T-helper 17 cell (primary cell): ENCODE data around the gene UBR1. TPM values are rescaled to one million over a fixed set of nuclear protein-coding genes. Genes with fewer than 3 reads are reported as not detected.

Experiments
- ATAC-seq: fragments of 150-1000 bp; cut with Tn5 transposase; 2 replicates; pipeline ENCODE4 v1.10.0; 2021; ENCODE audit warnings: mild to moderate bottlenecking, moderate library complexity
- DNase-seq, 3 donors: peaks; one replicate each; pipeline versions ENCODE4 v3.0.0 to v3.0.0-alpha.2; 2020 to 2021
- H3K9me3 ChIP-seq: one replicate; pipeline ENCODE4 v1.7.0; 2013; ENCODE audit warnings: low read length, mild to moderate bottlenecking; ENCODE audit not compliant: control insufficient read depth, poor library complexity, severe bottlenecking
- H3K27ac Mint-ChIP-seq: one replicate; pipeline ENCODE4 v1.8.0; 2022; ENCODE audit warnings: mild to moderate bottlenecking, moderate library complexity, mixed read lengths
- H3K27me3 Mint-ChIP-seq: one replicate; pipeline ENCODE4 v1.8.0; 2022; ENCODE audit warnings: mixed read lengths
- H3K36me3 Mint-ChIP-seq: one replicate; pipeline ENCODE4 v1.8.0; 2022; ENCODE audit warnings: low read depth, mixed read lengths
- H3K4me1 Mint-ChIP-seq: one replicate; pipeline ENCODE4 v1.8.0; 2022; ENCODE audit warnings: mild to moderate bottlenecking, mixed read lengths
- H3K4me3 Mint-ChIP-seq: one replicate; pipeline ENCODE4 v1.8.0; 2022; ENCODE audit warnings: mild to moderate bottlenecking, moderate library complexity, mixed read lengths
- total RNA-seq, 4 donors: library from RNA in 2 of 4; stranded (reverse) in 2 of 4; gene quantifications; one replicate each; pipeline ENCODE4 v1.2.3 and lab custom pipeline; 2022 to 2026

UBR1 gene
- total RNA-seq (10 to 100 TPM; 42.4 to 56.7 TPM), total RNA-seq (lab: John Stamatoyannopoulos, UW) (91.6 to 140 reads per million in 2 donors)

DNA sequence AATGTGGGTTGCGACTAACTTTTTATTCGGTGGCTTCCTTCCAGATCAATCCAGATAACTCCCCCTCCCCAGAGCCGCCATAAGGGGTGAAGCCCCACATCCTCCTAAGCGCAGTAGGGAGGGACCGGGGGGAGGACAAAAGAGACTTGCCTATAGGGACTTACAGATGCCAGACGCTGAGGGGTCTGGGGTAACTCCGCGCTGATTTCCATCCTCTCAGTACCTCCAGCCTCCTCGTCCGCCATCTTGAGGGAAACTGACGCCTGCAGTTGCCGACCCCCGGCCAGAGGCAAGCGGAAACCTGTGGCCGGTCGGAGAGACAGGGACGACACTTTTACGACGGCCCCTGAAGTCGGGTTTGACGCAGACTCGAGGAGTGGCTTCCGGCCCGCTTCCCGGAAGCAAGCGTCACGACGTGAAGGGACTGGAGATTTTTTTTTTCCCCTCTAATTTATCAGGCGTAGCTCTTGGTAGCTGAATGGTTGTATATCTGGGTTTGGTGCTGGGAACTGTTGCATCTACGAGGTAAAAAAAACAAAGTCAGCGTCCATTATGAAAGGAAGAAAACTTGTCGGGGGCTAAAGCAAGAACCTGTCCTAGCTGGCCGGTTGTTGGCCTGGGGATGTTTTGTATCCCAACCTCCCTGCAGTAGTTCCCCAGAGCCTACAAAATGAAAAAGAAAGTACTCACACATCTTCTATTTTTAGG is at the start of gene UBR1:
Gene UBR1, minus strand, starts transcription at position 261 of the 708 bp plus-strand sequence. Its CDS starts 16 bp downstream, at position 245.
- Mint-ChIP-seq H3K36me3 (peaks cover 6% of the 10 kb centered on the region), H3K4me1 (peaks cover 41% of the 10 kb centered on the region), H3K4me3 (peak within 1 kb of the TSS; percentile 97), H3K27me3 (no peaks in the 10 kb centered on the region), H3K27ac (peak within 1 kb of the TSS; percentile 99)
- H3K9me3 ChIP-seq, result no peaks in the 10 kb centered on the region
- ATAC-seq, result peak; percentile 88
- peak; percentile 71 to 78 (median 73) for DNase-seq

DNA sequence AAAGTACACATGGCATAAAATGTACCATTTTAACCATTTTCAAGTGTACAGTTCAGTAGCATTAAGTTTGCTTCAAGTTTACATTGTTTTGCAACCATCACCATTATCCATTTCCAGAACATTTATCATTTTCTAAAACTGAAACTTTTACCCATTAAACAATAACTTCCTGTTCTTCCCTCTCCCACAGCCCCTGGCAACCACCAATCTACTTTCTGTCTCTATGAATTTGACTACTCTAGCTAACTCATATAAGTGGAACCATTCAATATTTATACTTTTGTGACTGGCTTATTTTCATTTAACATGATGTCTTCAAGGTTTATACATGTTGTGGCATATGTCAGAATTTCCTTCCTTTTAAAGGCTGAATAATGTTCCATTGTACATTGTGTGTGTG is 47.4 kb upstream of the UBR1 start:
- Mint-ChIP-seq H3K36me3 (peaks cover 7% of the 10 kb centered on the region), H3K27me3 (no peaks in the 10 kb centered on the region), H3K27ac (no peak overlapping the region), H3K4me3 (no peak overlapping the region), H3K4me1 (peaks cover 10% of the 10 kb centered on the region)
- ATAC-seq (no peak), DNase-seq (no peak)
- H3K9me3 ChIP-seq, result no peaks in the 10 kb centered on the region

DNA sequence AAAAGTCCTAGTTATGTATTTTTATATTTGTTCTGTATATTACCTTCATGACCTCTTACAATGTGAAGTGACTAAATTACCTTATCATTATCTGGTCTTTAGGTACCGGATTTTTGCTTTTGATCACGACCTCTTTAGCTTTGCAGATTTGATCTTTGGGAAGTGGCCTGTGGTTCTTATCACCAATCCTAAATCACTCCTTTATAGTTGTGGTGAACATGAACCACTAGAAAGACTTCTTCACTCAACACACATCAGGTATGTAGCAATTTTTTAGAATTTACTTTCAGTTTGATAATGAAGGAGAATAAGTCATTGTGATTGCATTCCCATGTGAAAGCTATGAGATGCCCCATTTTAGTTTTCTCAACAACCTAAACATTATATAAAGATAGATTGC is 45.9 kb upstream of the UBR1 start:
- peaks cover 7% of the 10 kb centered on the region for H3K36me3 Mint-ChIP-seq
- H3K4me1 Mint-ChIP-seq, result peaks cover 10% of the 10 kb centered on the region
- H3K27ac Mint-ChIP-seq, result no peak overlapping the region
- peak; percentile 100 for ATAC-seq
- peak overlapping the region; percentile 65 for H3K4me3 Mint-ChIP-seq
- DNase-seq, result no peak
- H3K9me3 ChIP-seq, result no peaks in the 10 kb centered on the region
- no peaks in the 10 kb centered on the region for H3K27me3 Mint-ChIP-seq

DNA sequence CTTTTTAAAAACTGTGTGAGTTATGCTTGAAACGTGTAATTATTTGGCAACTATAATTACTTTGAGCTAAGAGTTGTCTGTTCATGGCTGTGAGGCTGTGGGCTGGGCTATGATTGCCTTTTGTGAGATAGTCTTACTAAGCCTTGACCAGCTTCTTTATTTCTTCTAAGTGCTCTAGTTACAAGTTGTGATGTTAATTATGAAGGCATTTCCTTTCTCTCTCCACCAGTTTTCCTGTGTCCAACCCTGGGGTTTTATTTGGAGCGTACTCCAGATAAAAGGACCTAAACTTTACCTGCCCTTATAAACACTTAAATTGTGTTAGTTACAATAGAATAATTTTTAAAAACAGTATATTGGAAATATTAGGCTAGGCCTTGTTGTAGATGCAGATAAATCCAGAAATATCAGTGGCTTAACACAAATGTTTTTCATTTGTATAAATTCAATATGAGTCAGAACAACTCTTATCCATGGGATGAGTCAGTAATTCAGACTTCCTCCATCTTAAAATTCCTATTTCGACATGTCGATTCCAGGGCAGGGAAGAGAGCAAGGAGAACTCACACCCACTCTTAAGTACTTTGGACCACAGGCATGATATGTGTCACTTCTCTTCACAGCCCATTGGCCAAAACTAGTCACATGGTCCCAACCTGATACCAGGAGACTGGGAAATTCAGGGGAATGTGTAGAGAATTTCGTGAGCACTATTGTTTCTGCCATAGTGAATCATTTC is 44.5 kb upstream of the UBR1 start:
- H3K4me1 Mint-ChIP-seq, result peaks cover 8% of the 10 kb centered on the region
- no peak overlapping the region for H3K27ac Mint-ChIP-seq
- DNase-seq, result no peak
- H3K4me3 Mint-ChIP-seq, result no peak overlapping the region
- no peaks in the 10 kb centered on the region for H3K27me3 Mint-ChIP-seq
- H3K9me3 ChIP-seq, result no peaks in the 10 kb centered on the region
- ATAC-seq, result no peak
- peaks cover 8% of the 10 kb centered on the region for H3K36me3 Mint-ChIP-seq

DNA sequence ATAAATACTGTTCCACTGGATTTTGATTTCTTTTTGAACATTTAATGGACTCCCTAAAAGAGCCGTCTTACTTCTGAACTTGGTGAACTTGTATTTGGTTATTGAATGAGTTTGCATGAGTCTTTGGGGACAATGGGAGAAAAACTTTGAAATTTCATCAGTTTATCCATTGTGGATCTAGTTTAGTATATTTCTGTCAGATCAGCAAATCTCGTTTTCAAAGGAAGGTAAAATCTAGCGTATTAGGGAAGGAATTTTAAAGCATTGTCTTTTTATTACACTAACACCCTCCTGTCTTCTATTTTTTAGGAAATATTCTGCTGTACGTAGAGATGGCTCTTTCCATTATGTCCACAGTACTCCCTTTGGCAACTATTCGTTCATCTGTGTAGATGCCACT is 40.3 kb upstream of the UBR1 start:
- no peaks in the 10 kb centered on the region for H3K9me3 ChIP-seq
- Mint-ChIP-seq H3K4me1 (peaks cover 11% of the 10 kb centered on the region), H3K36me3 (peaks cover 7% of the 10 kb centered on the region), H3K4me3 (no peak overlapping the region), H3K27ac (no peak overlapping the region), H3K27me3 (no peaks in the 10 kb centered on the region)
- no peak for DNase-seq
- no peak for ATAC-seq

DNA sequence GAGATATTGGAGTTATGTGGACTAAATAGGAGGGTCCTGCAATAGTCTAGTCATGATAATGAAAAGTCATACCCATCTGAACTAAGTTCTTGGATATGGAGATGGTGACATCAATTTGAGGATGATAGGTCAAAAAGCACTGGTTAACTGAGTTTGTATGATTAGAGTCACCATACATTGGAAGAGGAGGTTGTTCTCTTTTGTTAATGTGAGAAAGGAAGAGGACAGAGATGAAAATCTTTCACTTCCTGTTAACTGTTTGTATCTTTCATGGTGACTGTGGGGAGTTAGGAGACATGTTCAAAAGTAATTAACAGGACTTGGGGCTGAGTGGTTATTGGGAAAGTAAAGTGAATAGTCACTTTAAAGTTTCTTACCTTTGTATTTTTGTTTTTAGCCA is 38.7 kb upstream of the UBR1 start:
- H3K4me1 Mint-ChIP-seq, result peaks cover 11% of the 10 kb centered on the region
- DNase-seq (no peak), ATAC-seq (no peak)
- peaks cover 9% of the 10 kb centered on the region for H3K36me3 Mint-ChIP-seq
- H3K4me3 Mint-ChIP-seq, result no peak overlapping the region
- peak overlapping the region; percentile 12 for H3K27ac Mint-ChIP-seq
- no peaks in the 10 kb centered on the region for H3K27me3 Mint-ChIP-seq
- H3K9me3 ChIP-seq, result no peaks in the 10 kb centered on the region

DNA sequence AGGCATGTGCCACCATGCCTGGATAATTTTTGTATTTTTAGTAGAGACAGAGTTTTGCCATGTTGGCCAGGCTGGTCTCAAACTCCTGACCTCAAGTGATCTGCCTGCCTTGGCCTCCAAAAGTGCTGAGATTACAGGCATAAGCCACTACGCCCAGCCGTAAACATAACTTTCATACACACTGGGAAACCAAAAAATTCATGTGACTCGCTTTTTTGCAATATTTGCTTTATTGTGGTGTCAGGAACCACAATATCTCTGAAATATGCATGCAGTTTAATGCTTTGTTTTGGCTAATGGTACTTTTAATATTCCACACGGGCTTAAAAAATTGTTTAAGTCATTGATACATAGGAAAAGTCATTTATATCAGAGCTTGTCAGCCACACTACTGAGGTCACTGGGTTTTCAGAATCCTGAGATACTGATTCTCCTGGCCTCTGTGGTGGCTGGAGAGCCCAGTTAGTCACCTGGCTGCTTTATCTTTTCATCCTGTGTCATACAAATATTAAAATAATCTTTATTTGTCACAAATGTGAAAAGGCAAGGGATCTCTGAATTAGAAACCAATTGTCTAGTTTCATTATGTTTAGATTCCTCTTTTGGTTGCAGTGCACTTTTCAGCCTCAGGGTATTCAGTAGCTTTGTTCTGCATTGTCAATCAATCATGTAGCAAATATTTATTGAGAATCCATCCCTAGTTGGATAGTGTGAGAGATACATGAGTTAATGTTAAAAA is 37.5 kb upstream of the UBR1 start:
- H3K27ac Mint-ChIP-seq, result peak overlapping the region; percentile 12
- H3K4me1 Mint-ChIP-seq, result peaks cover 13% of the 10 kb centered on the region
- peaks cover 10% of the 10 kb centered on the region for H3K36me3 Mint-ChIP-seq
- DNase-seq, result no peak
- ATAC-seq, result no peak
- H3K9me3 ChIP-seq, result no peaks in the 10 kb centered on the region
- no peak overlapping the region for H3K4me3 Mint-ChIP-seq
- no peaks in the 10 kb centered on the region for H3K27me3 Mint-ChIP-seq

DNA sequence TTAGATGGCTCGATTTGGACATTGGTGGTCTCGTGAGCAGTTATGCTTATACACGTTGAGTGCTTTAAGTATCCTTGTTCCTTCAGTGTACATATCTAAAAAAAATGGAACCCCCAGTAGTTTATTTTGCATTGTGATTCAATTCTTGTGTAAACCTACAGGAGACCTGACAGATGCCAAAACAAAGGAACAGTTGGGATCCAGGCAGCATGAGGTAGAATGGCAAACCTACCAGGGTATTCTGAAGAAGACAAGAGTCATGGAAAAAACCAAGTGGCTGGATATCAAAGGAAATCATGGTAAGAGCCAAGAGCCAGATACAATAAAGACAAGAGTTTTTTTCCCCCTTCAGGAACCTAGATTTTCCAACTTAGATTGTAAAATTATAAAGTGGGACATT is 29.5 kb upstream of the UBR1 start:
- H3K27ac Mint-ChIP-seq, result peak overlapping the region; percentile 96
- H3K9me3 ChIP-seq, result no peaks in the 10 kb centered on the region
- H3K4me3 Mint-ChIP-seq, result no peak overlapping the region
- DNase-seq, result no peak
- H3K36me3 Mint-ChIP-seq, result peaks cover 4% of the 10 kb centered on the region
- H3K4me1 Mint-ChIP-seq, result peaks cover 23% of the 10 kb centered on the region
- ATAC-seq, result no peak
- H3K27me3 Mint-ChIP-seq, result no peaks in the 10 kb centered on the region

DNA sequence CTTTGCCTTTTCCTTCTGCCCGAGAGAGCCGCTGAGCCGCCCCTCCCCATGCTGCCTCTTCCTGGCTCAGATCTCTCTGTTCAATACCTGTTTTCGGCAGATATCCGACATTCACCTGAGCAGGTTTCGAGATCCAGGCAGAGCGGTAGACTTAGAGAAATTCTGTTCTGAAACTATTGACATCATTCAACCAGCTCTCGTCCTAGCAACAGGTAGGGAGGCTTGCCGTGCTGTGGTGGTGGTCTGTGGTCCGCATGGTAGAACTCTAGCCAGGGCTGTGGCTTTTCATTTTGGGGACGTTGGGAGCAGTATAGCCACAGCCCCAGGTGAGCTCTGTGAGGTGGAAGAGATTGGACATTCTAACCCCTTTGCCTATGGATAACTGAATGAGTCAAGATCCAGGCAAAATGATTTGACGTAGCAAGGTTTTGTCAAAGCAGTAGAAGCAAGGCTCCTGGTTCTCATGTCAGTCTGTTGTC is 28.4 kb upstream of the UBR1 start:
- Mint-ChIP-seq H3K36me3 (no peaks in the 10 kb centered on the region), H3K4me1 (peaks cover 21% of the 10 kb centered on the region), H3K27me3 (no peaks in the 10 kb centered on the region), H3K27ac (peak overlapping the region; percentile 96), H3K4me3 (peak overlapping the region; percentile 92)
- DNase-seq (no peak), ATAC-seq (peak; percentile 35)
- H3K9me3 ChIP-seq, result no peaks in the 10 kb centered on the region

DNA sequence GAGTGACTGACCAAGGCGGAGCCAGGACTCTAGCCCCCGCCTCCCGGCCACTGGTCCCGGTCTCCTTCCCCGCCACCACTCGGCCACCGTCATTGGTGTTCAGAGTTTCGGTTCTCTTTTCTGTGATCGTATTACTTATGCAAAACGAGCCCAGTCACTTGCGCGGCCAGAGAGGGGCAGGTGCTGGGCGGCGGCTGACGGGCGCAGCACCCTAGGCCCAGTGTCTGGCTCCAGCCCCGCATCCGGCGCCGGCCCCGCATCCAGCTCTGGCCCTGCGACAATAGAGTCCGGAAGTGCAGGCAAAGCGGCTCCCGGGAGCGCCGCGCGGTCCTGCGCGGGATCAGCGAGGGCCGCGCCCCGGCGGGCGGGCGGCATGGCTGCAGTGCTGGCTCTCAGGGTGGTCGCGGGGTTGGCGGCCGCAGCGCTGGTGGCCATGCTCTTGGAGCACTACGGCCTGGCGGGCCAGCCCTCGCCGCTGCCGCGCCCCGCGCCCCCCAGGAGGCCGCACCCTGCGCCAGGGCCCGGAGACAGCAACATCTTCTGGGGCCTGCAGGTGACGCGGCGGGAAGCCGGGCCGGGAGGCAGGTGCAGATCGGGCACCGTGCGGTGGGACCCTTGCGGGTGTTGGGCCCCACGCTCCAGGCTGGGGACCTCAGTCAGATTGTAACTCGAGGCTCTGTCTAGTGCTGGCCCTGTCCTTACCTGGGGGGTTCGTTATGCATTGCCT is 27.8 kb upstream of the UBR1 start, which contains the start of gene TMEM62:
Gene TMEM62, plus strand, starts transcription at position 157 of the 727 bp plus-strand sequence. Its CDS starts 217 bp downstream, at position 374.
- H3K9me3 ChIP-seq, result no peaks in the 10 kb centered on the region
- H3K27me3 Mint-ChIP-seq, result no peaks in the 10 kb centered on the region
- H3K27ac Mint-ChIP-seq, result peak within 1 kb of the TSS; percentile 96
- H3K36me3 Mint-ChIP-seq, result no peaks in the 10 kb centered on the region
- ATAC-seq (peak; percentile 81), DNase-seq (peak; percentile 34 to 53 (median 41))
- peak within 1 kb of the TSS; percentile 92 for H3K4me3 Mint-ChIP-seq
- peaks cover 21% of the 10 kb centered on the region for H3K4me1 Mint-ChIP-seq

DNA sequence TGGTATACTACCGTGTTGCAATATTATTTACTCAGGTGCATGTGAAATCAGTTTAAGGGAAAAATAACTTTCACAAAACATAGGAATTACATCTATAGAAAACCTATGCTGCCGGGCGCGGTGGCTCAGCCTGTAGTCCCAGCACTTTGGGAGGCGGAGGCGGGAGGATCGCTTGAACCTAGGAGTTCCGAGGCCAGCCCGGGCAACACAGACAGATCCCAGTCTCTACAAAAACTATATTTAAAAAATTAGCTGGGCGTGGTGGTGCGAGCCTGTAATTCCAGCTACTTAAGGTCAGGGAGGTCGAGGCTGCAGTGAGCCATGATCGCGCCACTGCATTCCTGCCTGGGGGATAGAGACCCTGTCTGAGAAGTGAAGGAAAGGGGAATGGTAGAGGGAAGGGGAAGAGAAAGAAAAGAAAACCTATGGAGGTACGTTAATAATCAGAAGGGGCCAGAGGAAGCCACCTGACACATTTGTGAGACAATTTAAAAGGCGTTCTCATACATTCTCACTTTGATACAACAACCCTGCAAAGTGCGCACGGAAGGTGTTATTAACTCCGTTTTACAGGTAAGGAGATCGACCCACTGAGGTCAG is 27.1 kb upstream of the UBR1 start:
- H3K27me3 Mint-ChIP-seq, result no peaks in the 10 kb centered on the region
- H3K9me3 ChIP-seq, result no peaks in the 10 kb centered on the region
- peaks cover 20% of the 10 kb centered on the region for H3K4me1 Mint-ChIP-seq
- DNase-seq, result no peak
- peak overlapping the region; percentile 92 for H3K4me3 Mint-ChIP-seq
- ATAC-seq, result no peak
- no peaks in the 10 kb centered on the region for H3K36me3 Mint-ChIP-seq
- peak overlapping the region; percentile 96 for H3K27ac Mint-ChIP-seq

DNA sequence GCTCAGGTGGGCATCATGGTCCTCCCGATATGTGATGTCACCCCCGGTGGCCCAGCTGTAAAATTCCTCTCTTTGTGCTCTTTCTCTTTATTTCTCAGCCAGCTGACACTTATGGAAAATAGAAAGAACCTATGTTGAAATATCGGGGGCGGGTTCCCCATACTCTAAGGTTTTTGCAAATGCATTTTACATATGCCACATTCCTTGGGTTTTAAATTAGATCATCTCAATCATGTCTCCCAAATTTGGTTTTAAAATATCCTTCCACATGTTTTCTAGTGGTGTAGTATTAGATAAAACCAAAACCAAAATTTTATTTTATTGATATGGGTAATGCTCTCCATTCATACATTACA is 23.1 kb upstream of the UBR1 start:
- H3K4me1 Mint-ChIP-seq, result peaks cover 16% of the 10 kb centered on the region
- H3K4me3 Mint-ChIP-seq, result no peak overlapping the region
- no peak overlapping the region for H3K27ac Mint-ChIP-seq
- no peaks in the 10 kb centered on the region for H3K36me3 Mint-ChIP-seq
- no peaks in the 10 kb centered on the region for H3K27me3 Mint-ChIP-seq
- H3K9me3 ChIP-seq, result no peaks in the 10 kb centered on the region
- ATAC-seq (no peak), DNase-seq (no peak)
